ENCODE measurements around the gene CARS1.

CARS1 gene

GRCh38 chr11:3090096-3090901, 33.1 kb upstream of the CARS1 start:
- Histone ChIP-seq H3K27me3 (ENCODE audit: insufficient read depth, poor library complexity, severe bottlenecking) (no peaks in the 10 kb centered on the region), H3K4me3 (replicated peaks; ENCODE audit: insufficient read depth, low read length) (no peak overlapping the region), H3K27ac (replicated peaks) (no peak overlapping the region)
- TF ChIP-seq GABPA (IDR thresholded peaks at IDR 0.05; ENCODE audit: low read depth): no peak
- no peak for TF ChIP-seq SPI1 (IDR thresholded peaks at IDR 0.05; ENCODE audit: borderline replicate concordance, low read depth)
- TF ChIP-seq REST (IDR thresholded peaks at IDR 0.05; ENCODE audit: insufficient replicate concordance, low read depth): no peak
- no peak for DNase-seq (ENCODE audit: low read depth in 1 of 2, low spot score in 1 of 2)

GRCh38 chr11:3089236-3090061, 32.2 kb upstream of the CARS1 start:
- TF ChIP-seq POLR2AphosphoS5 (IDR thresholded peaks at IDR 0.05; ENCODE audit: low read depth) (no peak; the same call in 1 of the 2 replicates), REST (IDR thresholded peaks at IDR 0.05; ENCODE audit: insufficient replicate concordance, low read depth) (no peak), GABPA (IDR thresholded peaks at IDR 0.05; ENCODE audit: low read depth) (no peak), CTCF (IDR thresholded peaks at IDR 0.05; ENCODE audit: insufficient read depth, low read length) (no peak), SPI1 (IDR thresholded peaks at IDR 0.05; ENCODE audit: borderline replicate concordance, low read depth) (no peak)

GRCh38 chr11:3088806-3089205, 31.6 kb upstream of the CARS1 start:
- no peak for DNase-seq (ENCODE audit: low read depth in 1 of 2, low spot score in 1 of 2)
- no peaks in the 10 kb centered on the region for H3K27me3 ChIP-seq (ENCODE audit: insufficient read depth, poor library complexity, severe bottlenecking)
- H3K27ac ChIP-seq (replicated peaks): no peak overlapping the region
- no peak overlapping the region for H3K4me3 ChIP-seq (replicated peaks; ENCODE audit: insufficient read depth, low read length)
- TF ChIP-seq GABPA (IDR thresholded peaks at IDR 0.05; ENCODE audit: low read depth) (no peak), CTCF (IDR thresholded peaks at IDR 0.05; ENCODE audit: insufficient read depth, low read length) (no peak), SPI1 (IDR thresholded peaks at IDR 0.05; ENCODE audit: borderline replicate concordance, low read depth) (no peak), REST (IDR thresholded peaks at IDR 0.05; ENCODE audit: insufficient replicate concordance, low read depth) (no peak), POLR2AphosphoS5 (IDR thresholded peaks at IDR 0.05; ENCODE audit: low read depth) (no peak)

More at GRCh38 chr11:3089236-3090061, 32.2 kb upstream of the CARS1 start:
- no peak overlapping the region for H3K4me3 ChIP-seq (replicated peaks; ENCODE audit: insufficient read depth, low read length)
- no peaks in the 10 kb centered on the region for H3K27me3 ChIP-seq (ENCODE audit: insufficient read depth, poor library complexity, severe bottlenecking)
- no peak overlapping the region for H3K27ac ChIP-seq (replicated peaks)
- no peak for DNase-seq (ENCODE audit: low read depth in 1 of 2, low spot score in 1 of 2)

Data from HL-60 (cell line).